ENCODE measurements around the gene UGP2. TPM values are rescaled to one million over a fixed set of nuclear protein-coding genes. Genes with fewer than 3 reads are reported as not detected.

The UGP2 gene
- total RNA-seq, 1 experiment from 2014 or later, result 76.1 TPM

GRCh38 chr2:63875131-63875527, 33.4 kb downstream of the UGP2 start:
- ChIA-PET POLR2A (no interaction called here), CTCF (no interaction called here)
- H3K4me1 ChIP-seq (ENCODE audit: control insufficient read depth, insufficient read depth, low read length), result no peaks in the 10 kb centered on the region
- in situ Hi-C loops (cut with HindIII; ENCODE audit: low pct_unique_long_range_greater_than_20kb, low sequenced_read_pairs) (no loop called here), intact Hi-C loops (cut with micrococcal nuclease; ENCODE audit: unreplicated experiment) (no loop called here)
- ATAC-seq, result no peak
- TF ChIP-seq REST (IDR thresholded peaks at IDR 0.05; ENCODE audit: insufficient read depth in 1 of 2, low read depth in 2 of 2, low read length in 1 of 2), result no peak
- TF ChIP-seq POLR2AphosphoS5 (IDR thresholded peaks at IDR 0.05; ENCODE audit: low read depth, low read length), result no peak
- TF ChIP-seq CTCF (IDR thresholded peaks at IDR 0.05), result no peak
- TF ChIP-seq TCF7L2 (IDR thresholded peaks at IDR 0.05; ENCODE audit: low read depth, low read length), result no peak
- TF ChIP-seq SIN3A (IDR thresholded peaks at IDR 0.05; ENCODE audit: borderline replicate concordance, insufficient read depth, low read depth, low read length), result no peak
- no peak overlapping the region for H3K27ac ChIP-seq (ENCODE audit: low read length)
- no peak for DNase-seq (ENCODE audit: low read depth, low spot score)
- H3K36me3 ChIP-seq (ENCODE audit: control insufficient read depth, insufficient read depth, low read length), result no peaks in the 10 kb centered on the region
- no peak overlapping the region for H3K4me3 ChIP-seq (ENCODE audit: low read depth in 2 of 2, low read length in 2 of 2)
- no peaks in the 10 kb centered on the region for H3K9me3 ChIP-seq (ENCODE audit: control insufficient read depth, insufficient read depth, low read depth, low read length)
- BruUV-seq (replicated peaks), result no TSS peak
- no peaks in the 10 kb centered on the region for H3K27me3 ChIP-seq (ENCODE audit: control insufficient read depth, insufficient read depth, low read length)

GRCh38 chr2:63875559-63876245, 34.0 kb downstream of the UGP2 start:
- TF ChIP-seq SIN3A (IDR thresholded peaks at IDR 0.05; ENCODE audit: borderline replicate concordance, insufficient read depth, low read depth, low read length), result no peak
- TF ChIP-seq TCF7L2 (IDR thresholded peaks at IDR 0.05; ENCODE audit: low read depth, low read length), result no peak
- no peak for TF ChIP-seq REST (IDR thresholded peaks at IDR 0.05; ENCODE audit: insufficient read depth in 1 of 2, low read depth in 2 of 2, low read length in 1 of 2)
- TF ChIP-seq CTCF (IDR thresholded peaks at IDR 0.05), result no peak
- no peak for TF ChIP-seq POLR2AphosphoS5 (IDR thresholded peaks at IDR 0.05; ENCODE audit: low read depth, low read length)
- H3K4me3 ChIP-seq (ENCODE audit: low read depth in 2 of 2, low read length in 2 of 2), result no peak overlapping the region
- ATAC-seq (no peak), DNase-seq (ENCODE audit: low read depth, low spot score) (no peak)
- H3K27ac ChIP-seq (ENCODE audit: low read length), result no peak overlapping the region
- H3K27me3 ChIP-seq (ENCODE audit: control insufficient read depth, insufficient read depth, low read length), result no peaks in the 10 kb centered on the region
- POLR2A ChIA-PET, result no interaction called here
- BruUV-seq (replicated peaks), result no TSS peak
- in situ Hi-C loops (cut with HindIII; ENCODE audit: low pct_unique_long_range_greater_than_20kb, low sequenced_read_pairs) (no loop called here), intact Hi-C loops (cut with micrococcal nuclease; ENCODE audit: unreplicated experiment) (no loop called here)
- H3K36me3 ChIP-seq (ENCODE audit: control insufficient read depth, insufficient read depth, low read length), result no peaks in the 10 kb centered on the region
- CTCF ChIA-PET, result no interaction called here
- H3K4me1 ChIP-seq (ENCODE audit: control insufficient read depth, insufficient read depth, low read length), result no peaks in the 10 kb centered on the region
- H3K9me3 ChIP-seq (ENCODE audit: control insufficient read depth, insufficient read depth, low read depth, low read length), result no peaks in the 10 kb centered on the region

Measured in Panc1 (cell line).